HEK293 (cell line): ENCODE data around the gene TTL.

Experiments
- CTCF ChIA-PET: fragments of 350-600 bp; formaldehyde crosslinking; extraction: SDS; loops from one replicate; lab custom pipeline; 2021; ENCODE audit warnings: antibody characterized with exemption; lab: Yijun Ruan, JAX
- POLR2A ChIA-PET: fragments of 300-600 bp; formaldehyde crosslinking; extraction: SDS; loops from one replicate; lab custom pipeline; 2020; ENCODE audit warnings: antibody characterized with exemption, inconsistent platforms; lab: Yijun Ruan, JAX
- H3K27ac ChIP-seq: fragments of 200-500 bp; sonication (Bioruptor generic); 2 replicates; pipeline ENCODE4 v1.5.1; 2014; ENCODE audit warnings: low read depth, low read length, control low read depth, inconsistent platforms; ENCODE audit errors: extremely low read depth
- H3K36me3 ChIP-seq, 2 experiments: fragments of 200-500 bp in 1 of 2; sonication (Bioruptor generic) in 1 of 2; 1 replicate in 1 of 2; 2 replicates in 1 of 2; pipeline ENCODE4 v1.5.1; 2014 to 2017; ENCODE audit warnings: inconsistent platforms in 2 of 2, low read length in 2 of 2; ENCODE audit not compliant: control insufficient read depth in 2 of 2, insufficient read depth in 1 of 2
- H3K4me1 ChIP-seq: fragments of 200-500 bp; sonication (Bioruptor generic); 2 replicates; pipeline ENCODE4 v1.5.1; 2014; ENCODE audit warnings: mild to moderate bottlenecking, low read length, inconsistent platforms; ENCODE audit not compliant: control insufficient read depth, insufficient read depth
- H3K4me3 ChIP-seq: 2 replicates; pipeline ENCODE4 v1.5.1; 2011; ENCODE audit warnings: low read depth, mild to moderate bottlenecking, control low read depth, low read length, moderate library complexity
- H3K9me3 ChIP-seq: fragments of 200-500 bp; sonication (Bioruptor generic); 2 replicates; pipeline ENCODE4 v1.5.1; 2014; ENCODE audit warnings: low read depth, low read length, inconsistent platforms; ENCODE audit not compliant: control insufficient read depth, insufficient read depth
- GFI1B ChIP-seq: fragments of 450-650 bp; formaldehyde crosslinking; IDR thresholded peaks from 2 replicates; pipeline ENCODE4 v1.5.1; 2016; ENCODE audit warnings: missing biosample characterization, missing genetic modification characterization
- KLF16 ChIP-seq: fragments of 450-650 bp; formaldehyde crosslinking; IDR thresholded peaks from 2 replicates; pipeline ENCODE4 v1.5.1; 2017; ENCODE audit warnings: missing biosample characterization, missing genetic modification characterization
- KLF9 ChIP-seq: fragments of 450-650 bp; formaldehyde crosslinking; IDR thresholded peaks from 2 replicates; pipeline ENCODE4 v1.5.1; 2016; ENCODE audit warnings: missing biosample characterization, missing genetic modification characterization, low read depth
- SCRT1 ChIP-seq: fragments of 450-650 bp; formaldehyde crosslinking; IDR thresholded peaks from 2 replicates; pipeline ENCODE4 v1.5.1; 2016; ENCODE audit warnings: missing biosample characterization, missing genetic modification characterization, borderline replicate concordance
- WT1 ChIP-seq: fragments of 450-650 bp; formaldehyde crosslinking; IDR thresholded peaks from 2 replicates; pipeline ENCODE4 v1.5.1; 2016; ENCODE audit warnings: missing biosample characterization, missing genetic modification characterization
- ZFHX2 ChIP-seq: fragments of 450-650 bp; formaldehyde crosslinking; conservative IDR thresholded peaks from 2 replicates; pipeline ENCODE4 v1.5.1; 2016; ENCODE audit warnings: missing biosample characterization, missing genetic modification characterization
- ZFP3 ChIP-seq: fragments of 450-650 bp; formaldehyde crosslinking; IDR thresholded peaks from 2 replicates; pipeline ENCODE4 v1.5.1; 2016; ENCODE audit warnings: low read depth, missing biosample characterization, missing genetic modification characterization
- ZFP69B ChIP-seq: fragments of 450-650 bp; formaldehyde crosslinking; IDR thresholded peaks from 2 replicates; pipeline ENCODE4 v1.5.1; 2016; ENCODE audit warnings: missing biosample characterization, missing genetic modification characterization
- ZIC2 ChIP-seq: fragments of 450-650 bp; formaldehyde crosslinking; IDR thresholded peaks from 2 replicates; pipeline ENCODE4 v1.5.1; 2016; ENCODE audit warnings: missing biosample characterization, missing genetic modification characterization
- ZNF155 ChIP-seq: fragments of 450-650 bp; formaldehyde crosslinking; IDR thresholded peaks from 2 replicates; pipeline ENCODE4 v1.5.1; 2016; ENCODE audit warnings: missing biosample characterization, missing genetic modification characterization
- ZNF169 ChIP-seq: fragments of 450-650 bp; formaldehyde crosslinking; IDR thresholded peaks from 2 replicates; pipeline ENCODE4 v1.5.1; 2016; ENCODE audit warnings: missing biosample characterization, missing genetic modification characterization
- ZNF184 ChIP-seq: fragments of 450-650 bp; IDR thresholded peaks from 2 replicates; pipeline ENCODE4 v1.5.1; 2018; ENCODE audit warnings: missing biosample characterization, mild to moderate bottlenecking, missing genetic modification characterization
- ZNF202 ChIP-seq: fragments of 450-650 bp; formaldehyde crosslinking; IDR thresholded peaks from 2 replicates; pipeline ENCODE4 v1.5.1; 2016; ENCODE audit warnings: missing biosample characterization, missing genetic modification characterization, borderline replicate concordance
- ZNF214 ChIP-seq: fragments of 450-650 bp; formaldehyde crosslinking; IDR thresholded peaks from 2 replicates; pipeline ENCODE4 v1.5.1; 2017; ENCODE audit warnings: missing biosample characterization, mild to moderate bottlenecking, missing genetic modification characterization, borderline replicate concordance
- ZNF248 ChIP-seq: fragments of 450-650 bp; formaldehyde crosslinking; IDR thresholded peaks from 2 replicates; pipeline ENCODE4 v1.5.1; 2017; ENCODE audit warnings: missing biosample characterization, missing genetic modification characterization
- ZNF426 ChIP-seq: fragments of 450-650 bp; formaldehyde crosslinking; IDR thresholded peaks from 2 replicates; pipeline ENCODE4 v1.5.1; 2017; ENCODE audit warnings: missing biosample characterization, missing genetic modification characterization, mild to moderate bottlenecking, inconsistent platforms, moderate library complexity
- ZNF433 ChIP-seq: fragments of 450-650 bp; formaldehyde crosslinking; IDR thresholded peaks from 2 replicates; pipeline ENCODE4 v1.5.1; 2016; ENCODE audit warnings: missing biosample characterization, missing genetic modification characterization, low read depth
- ZNF501 ChIP-seq: fragments of 450-650 bp; formaldehyde crosslinking; IDR thresholded peaks from 2 replicates; pipeline ENCODE4 v1.5.1; 2016; ENCODE audit warnings: missing biosample characterization, missing genetic modification characterization
- ZNF549 ChIP-seq: fragments of 450-650 bp; IDR thresholded peaks from 2 replicates; pipeline ENCODE4 v1.5.1; 2018; ENCODE audit warnings: missing biosample characterization, missing genetic modification characterization, mild to moderate bottlenecking, inconsistent platforms, moderate library complexity
- ZNF555 ChIP-seq: fragments of 450-650 bp; formaldehyde crosslinking; conservative IDR thresholded peaks from 2 replicates; pipeline ENCODE4 v1.5.1; 2017; ENCODE audit warnings: missing biosample characterization, mild to moderate bottlenecking, missing genetic modification characterization, inconsistent platforms
- ZNF561 ChIP-seq: fragments of 450-650 bp; IDR thresholded peaks from 2 replicates; pipeline ENCODE4 v1.5.1; 2018; ENCODE audit warnings: missing biosample characterization, missing genetic modification characterization, borderline replicate concordance
- ZNF768 ChIP-seq: fragments of 450-650 bp; formaldehyde crosslinking; IDR thresholded peaks from 2 replicates; pipeline ENCODE4 v1.5.1; 2018; ENCODE audit warnings: missing biosample characterization, mild to moderate bottlenecking, missing genetic modification characterization
- ZNF837 ChIP-seq: fragments of 450-650 bp; formaldehyde crosslinking; IDR thresholded peaks from 2 replicates; pipeline ENCODE4 v1.5.1; 2016; ENCODE audit warnings: missing biosample characterization, missing genetic modification characterization
- ZSCAN23 ChIP-seq: fragments of 450-650 bp; formaldehyde crosslinking; IDR thresholded peaks from 2 replicates; pipeline ENCODE4 v1.5.1; 2016; ENCODE audit warnings: missing biosample characterization, missing genetic modification characterization
- TF ChIP-seq, protein P1 (sequence below): fragments of 450-650 bp; formaldehyde crosslinking; IDR thresholded peaks from 2 replicates; pipeline ENCODE4 v1.5.1; 2016; ENCODE audit warnings: missing biosample characterization, missing genetic modification characterization
- TF ChIP-seq, protein P2 (sequence below): fragments of 450-650 bp; formaldehyde crosslinking; IDR thresholded peaks from 2 replicates; pipeline ENCODE4 v1.5.1; 2016; ENCODE audit warnings: missing biosample characterization, missing genetic modification characterization

The TTL gene

DNA sequence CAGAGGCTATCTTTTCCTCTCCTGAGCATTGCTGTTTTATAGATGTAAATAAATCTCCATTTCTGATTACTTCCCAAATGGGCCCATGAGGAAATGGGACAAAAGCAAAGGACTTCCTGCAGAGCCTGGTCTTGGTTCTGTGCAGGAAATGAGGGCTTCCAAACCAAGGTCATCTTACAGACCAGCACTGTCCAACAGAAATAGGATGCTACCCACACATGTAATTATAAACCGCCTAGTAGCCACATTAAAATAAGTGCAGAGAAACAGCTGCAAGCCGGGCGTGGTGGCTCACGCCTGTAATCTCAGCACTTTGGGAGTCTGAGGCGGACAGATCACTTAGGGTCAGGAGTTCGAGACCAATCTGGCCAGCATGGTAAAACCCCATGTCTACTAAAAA lies 6.2 kb downstream of the TTL start:
- Histone ChIP-seq H3K36me3 (peaks cover 0 to 34% of the 10 kb centered on the region in 2 experiments; a peak in 2 of 3 replicates), H3K27ac (no peak overlapping the region), H3K4me1 (peaks cover 9% of the 10 kb centered on the region), H3K4me3 (no peak overlapping the region), H3K9me3 (no peaks in the 10 kb centered on the region)
- ChIA-PET POLR2A (no interaction called here), CTCF (interaction anchor here (1.1 kb wide), 1 partner anchor 31 kb away, joined by 3 read pairs; no protein-coding TSS in a partner anchor)
- TF ChIP-seq SCRT1 (tag by site-specific recombination) = no peak
- TF ChIP-seq ZNF426 (tag by site-specific recombination) = no peak
- no peak for TF ChIP-seq ZNF433
- TF ChIP-seq ZSCAN23 (tag by site-specific recombination) = no peak
- TF ChIP-seq ZFHX2 (tag by site-specific recombination) = no peak
- no peak for TF ChIP-seq ZNF155
- no peak for TF ChIP-seq ZNF202
- no peak for TF ChIP-seq ZNF555 (tag by site-specific recombination)
- TF ChIP-seq WT1 (tag by site-specific recombination) = no peak
- TF ChIP-seq ZNF248 (tag by site-specific recombination) = no peak
- TF ChIP-seq ZNF549 (tag by site-specific recombination) = no peak
- no peak for TF ChIP-seq ZFP69B (tag by site-specific recombination)
- no peak for TF ChIP-seq ZNF837 (tag by site-specific recombination)
- no peak for TF ChIP-seq ZNF501 (tag by site-specific recombination)
- TF ChIP-seq KLF9 (tag by site-specific recombination) = no peak
- TF ChIP-seq GFI1B (tag by site-specific recombination) = no peak
- no peak for TF ChIP-seq ZNF184 (tag by site-specific recombination)
- no peak for TF ChIP-seq ZIC2 (tag by site-specific recombination)
- TF ChIP-seq KLF16 (tag by site-specific recombination) = no peak
- TF ChIP-seq, protein P1, sequence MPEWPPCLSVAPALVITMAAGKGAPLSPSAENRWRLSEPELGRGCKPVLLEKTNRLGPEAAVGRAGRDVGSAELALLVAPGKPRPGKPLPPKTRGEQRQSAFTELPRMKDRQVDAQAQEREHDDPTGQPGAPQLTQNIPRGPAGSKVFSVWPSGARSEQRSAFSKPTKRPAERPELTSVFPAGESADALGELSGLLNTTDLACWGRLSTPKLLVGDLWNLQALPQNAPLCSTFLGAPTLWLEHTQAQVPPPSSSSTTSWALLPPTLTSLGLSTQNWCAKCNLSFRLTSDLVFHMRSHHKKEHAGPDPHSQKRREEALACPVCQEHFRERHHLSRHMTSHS (tag by site-specific recombination) = no peak
- TF ChIP-seq, all 188 proteins: peak for 0

DNA sequence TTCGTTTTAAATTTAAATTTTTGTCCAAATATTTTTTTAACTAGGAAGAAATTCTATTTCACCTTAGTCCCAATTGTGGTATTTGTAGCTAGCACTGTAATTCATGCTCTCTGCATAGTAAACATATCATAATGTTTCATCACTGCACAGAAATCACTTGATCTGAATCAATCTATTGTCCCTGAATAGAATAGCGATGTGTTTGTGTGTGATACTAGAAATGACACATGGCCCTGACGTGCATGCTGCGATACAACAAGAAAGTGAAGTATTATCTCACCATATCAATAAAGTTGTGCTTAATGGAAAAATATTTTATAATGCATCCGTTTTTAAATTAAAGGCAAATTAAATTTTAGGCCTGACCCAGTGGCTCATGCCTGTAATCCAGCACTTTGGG lies 10.0 kb downstream of the TTL start:
- CTCF ChIA-PET = interaction anchor here (0.6 kb wide), 1 partner anchor 170 kb away, joined by 3 read pairs; no protein-coding TSS in a partner anchor
- no peaks in the 10 kb centered on the region for H3K9me3 ChIP-seq
- H3K4me1 ChIP-seq = peaks cover 7% of the 10 kb centered on the region
- H3K4me3 ChIP-seq = no peak overlapping the region
- POLR2A ChIA-PET = no interaction called here
- no peak overlapping the region for H3K27ac ChIP-seq
- TF ChIP-seq ZNF768 (tag by site-specific recombination) (no peak), ZNF433 (no peak), ZNF214 (no peak), ZNF169 (tag by site-specific recombination) (no peak), ZFP3 (tag by site-specific recombination) (no peak), ZNF184 (tag by site-specific recombination) (no peak), ZNF561 (tag by site-specific recombination) (no peak), ZFP69B (tag by site-specific recombination) (no peak), ZNF501 (tag by site-specific recombination) (no peak)
- TF ChIP-seq, protein P2, sequence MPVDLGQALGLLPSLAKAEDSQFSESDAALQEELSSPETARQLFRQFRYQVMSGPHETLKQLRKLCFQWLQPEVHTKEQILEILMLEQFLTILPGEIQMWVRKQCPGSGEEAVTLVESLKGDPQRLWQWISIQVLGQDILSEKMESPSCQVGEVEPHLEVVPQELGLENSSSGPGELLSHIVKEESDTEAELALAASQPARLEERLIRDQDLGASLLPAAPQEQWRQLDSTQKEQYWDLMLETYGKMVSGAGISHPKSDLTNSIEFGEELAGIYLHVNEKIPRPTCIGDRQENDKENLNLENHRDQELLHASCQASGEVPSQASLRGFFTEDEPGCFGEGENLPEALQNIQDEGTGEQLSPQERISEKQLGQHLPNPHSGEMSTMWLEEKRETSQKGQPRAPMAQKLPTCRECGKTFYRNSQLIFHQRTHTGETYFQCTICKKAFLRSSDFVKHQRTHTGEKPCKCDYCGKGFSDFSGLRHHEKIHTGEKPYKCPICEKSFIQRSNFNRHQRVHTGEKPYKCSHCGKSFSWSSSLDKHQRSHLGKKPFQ = no peak
- peaks cover 13 to 36% of the 10 kb centered on the region in 2 experiments for H3K36me3 ChIP-seq
